GM12801 (cell line): Measurements from ENCODE around the gene CD34.
A peak's percentile ranks its signal among the peaks of the same experiment; 100 is the strongest.

Source experiments
- CTCF ChIP-seq: IDR thresholded peaks from one replicate; pipeline ENCODE4 v1.5.1; 2011; ENCODE audit warnings: control low read depth; ENCODE audit not compliant: insufficient read length; ENCODE audit errors: extremely low read depth

CD34 gene

GRCh38 chr1:207887542-207888201 is 23.3 kb downstream of the CD34 start:
- TF ChIP-seq CTCF: no peak

- no peak for TF ChIP-seq CTCF
These were observed 24.7 kb downstream of the CD34 start for GRCh38 chr1:207886227-207886626.

- peak; percentile 81 for TF ChIP-seq CTCF
These were observed 25.5 kb downstream of the CD34 start for GRCh38 chr1:207885129-207886032.

GRCh38 chr1:207884266-207885029 is 26.5 kb downstream of the CD34 start:
- no peak for TF ChIP-seq CTCF

GRCh38 chr1:207883660-207884250 is 27.2 kb downstream of the CD34 start:
- TF ChIP-seq CTCF: no peak

- no peak for TF ChIP-seq CTCF
These were observed 27.7 kb downstream of the CD34 start for GRCh38 chr1:207883104-207883651.
